Measurements from ENCODE around the gene KIF6. TPM values are rescaled to one million over a fixed set of nuclear protein-coding genes. Genes with fewer than 3 reads are reported as not detected.

The KIF6 gene
- total RNA-seq, 2 experiments from 2014 or later = not detected

DNA sequence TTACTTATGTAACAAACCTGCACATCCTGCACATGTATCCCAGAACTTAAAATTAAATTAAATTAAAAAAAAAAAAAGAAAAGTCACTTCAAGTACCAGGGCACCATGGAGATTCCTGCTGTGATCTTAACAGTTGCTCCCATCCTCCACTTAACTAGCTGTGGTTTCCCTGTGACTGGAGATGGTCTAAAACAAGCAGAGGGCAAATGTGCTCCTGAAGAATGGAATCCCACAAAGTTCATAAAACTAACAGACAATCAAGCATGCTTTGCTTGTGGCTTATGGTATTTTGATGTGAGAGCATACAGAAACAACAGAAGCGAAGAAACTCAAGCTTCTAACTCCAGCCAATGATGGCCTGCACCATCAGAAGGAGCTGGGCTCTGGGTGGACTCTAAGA lies 249.1 kb downstream of the KIF6 start:
- intact Hi-C loops (cut with DNase I, micrococcal nuclease) = no loop called here
- Histone ChIP-seq H3K27me3 (ENCODE audit: control insufficient read depth in 1 of 2, insufficient read depth in 2 of 2, low read length in 2 of 2) (no peaks in the 10 kb centered on the region), H3K4me1 (ENCODE audit: insufficient read depth, low read length) (no peaks in the 10 kb centered on the region), H3K36me3 (ENCODE audit: insufficient read depth, low read length) (no peaks in the 10 kb centered on the region), H3K27ac (ENCODE audit: low read depth in 1 of 2, low read length in 2 of 2) (no peak overlapping the region), H3K4me3 (ENCODE audit: low read length) (no peak overlapping the region), H3K9me3 (ENCODE audit: control insufficient read depth in 1 of 2, insufficient read depth in 1 of 2, low read length in 2 of 2) (no peaks in the 10 kb centered on the region)
- CTCF ChIA-PET = no interaction called here
- Mint-ChIP-seq H3K27me3 (peaks cover 6% of the 10 kb centered on the region), H3K27ac (no peak overlapping the region), H3K36me3 (ENCODE audit: low read depth) (no peaks in the 10 kb centered on the region), H3K9me3 (no peaks in the 10 kb centered on the region), H3K4me1 (ENCODE audit: low read depth) (no peaks in the 10 kb centered on the region), H3K4me3 (no peak overlapping the region)
- DNase-seq (no peak), ATAC-seq (ENCODE audit: poor library complexity) (no peak)
- TF ChIP-seq, protein P1, sequence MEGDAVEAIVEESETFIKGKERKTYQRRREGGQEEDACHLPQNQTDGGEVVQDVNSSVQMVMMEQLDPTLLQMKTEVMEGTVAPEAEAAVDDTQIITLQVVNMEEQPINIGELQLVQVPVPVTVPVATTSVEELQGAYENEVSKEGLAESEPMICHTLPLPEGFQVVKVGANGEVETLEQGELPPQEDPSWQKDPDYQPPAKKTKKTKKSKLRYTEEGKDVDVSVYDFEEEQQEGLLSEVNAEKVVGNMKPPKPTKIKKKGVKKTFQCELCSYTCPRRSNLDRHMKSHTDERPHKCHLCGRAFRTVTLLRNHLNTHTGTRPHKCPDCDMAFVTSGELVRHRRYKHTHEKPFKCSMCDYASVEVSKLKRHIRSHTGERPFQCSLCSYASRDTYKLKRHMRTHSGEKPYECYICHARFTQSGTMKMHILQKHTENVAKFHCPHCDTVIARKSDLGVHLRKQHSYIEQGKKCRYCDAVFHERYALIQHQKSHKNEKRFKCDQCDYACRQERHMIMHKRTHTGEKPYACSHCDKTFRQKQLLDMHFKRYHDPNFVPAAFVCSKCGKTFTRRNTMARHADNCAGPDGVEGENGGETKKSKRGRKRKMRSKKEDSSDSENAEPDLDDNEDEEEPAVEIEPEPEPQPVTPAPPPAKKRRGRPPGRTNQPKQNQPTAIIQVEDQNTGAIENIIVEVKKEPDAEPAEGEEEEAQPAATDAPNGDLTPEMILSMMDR (IDR thresholded peaks at IDR 0.05) = no peak
- POLR2A ChIA-PET = no interaction called here

DNA sequence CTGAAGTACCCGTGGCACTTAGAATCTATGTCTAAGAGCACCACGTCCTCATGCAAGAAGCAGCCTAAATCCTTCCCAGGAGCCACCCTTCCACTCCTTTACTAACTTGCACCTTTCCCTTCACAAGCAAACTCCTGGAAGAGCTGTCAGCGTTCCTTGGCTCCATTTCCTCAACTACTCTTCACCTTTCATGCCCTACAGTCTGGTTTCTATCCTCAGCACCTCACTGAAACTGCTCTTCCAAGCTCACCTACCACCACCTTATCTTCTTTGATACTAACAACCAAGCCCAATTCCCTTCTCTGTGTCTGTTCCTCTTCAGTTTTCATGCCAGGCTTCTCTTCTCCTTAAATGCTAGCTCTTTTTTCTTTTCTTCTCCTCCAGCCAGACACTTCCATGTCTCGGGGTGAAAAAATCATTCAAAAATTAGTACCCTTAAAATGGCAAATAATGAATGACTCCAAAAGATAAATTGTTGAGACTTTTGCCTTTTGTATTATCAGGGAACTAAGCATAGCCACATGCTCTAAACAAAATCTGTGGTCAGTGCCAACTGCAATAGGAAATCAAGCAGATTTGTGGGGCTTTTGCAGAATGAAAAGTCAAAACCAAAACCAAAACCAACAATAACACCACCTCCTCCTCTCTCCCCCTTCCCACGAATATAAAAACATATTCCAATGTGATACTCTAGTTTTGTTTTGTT lies 253.1 kb downstream of the KIF6 start:
- H3K27ac ChIP-seq (ENCODE audit: low read depth in 1 of 2, low read length in 2 of 2) = no peak overlapping the region
- no peaks in the 10 kb centered on the region for H3K36me3 Mint-ChIP-seq (ENCODE audit: low read depth)
- no peaks in the 10 kb centered on the region for H3K36me3 ChIP-seq (ENCODE audit: insufficient read depth, low read length)
- H3K27me3 ChIP-seq (ENCODE audit: control insufficient read depth in 1 of 2, insufficient read depth in 2 of 2, low read length in 2 of 2) = no peaks in the 10 kb centered on the region
- H3K9me3 ChIP-seq (ENCODE audit: control insufficient read depth in 1 of 2, insufficient read depth in 1 of 2, low read length in 2 of 2) = peaks cover 0 to 11% of the 10 kb centered on the region in 2 experiments
- ChIA-PET CTCF (no interaction called here), POLR2A (no interaction called here)
- no peaks in the 10 kb centered on the region for H3K4me1 ChIP-seq (ENCODE audit: insufficient read depth, low read length)
- H3K27me3 Mint-ChIP-seq = no peaks in the 10 kb centered on the region
- no peak overlapping the region for H3K4me3 Mint-ChIP-seq
- peak in 1 of 14 experiments; percentile 4 for DNase-seq
- TF ChIP-seq, protein P1 (IDR thresholded peaks at IDR 0.05) = no peak
- peaks cover 2% of the 10 kb centered on the region for H3K9me3 Mint-ChIP-seq
- H3K27ac Mint-ChIP-seq = no peak overlapping the region
- no peak for ATAC-seq (ENCODE audit: poor library complexity)
- intact Hi-C loops (cut with DNase I, micrococcal nuclease) = no loop called here
- no peaks in the 10 kb centered on the region for H3K4me1 Mint-ChIP-seq (ENCODE audit: low read depth)
- no peak overlapping the region for H3K4me3 ChIP-seq (ENCODE audit: low read length)

DNA sequence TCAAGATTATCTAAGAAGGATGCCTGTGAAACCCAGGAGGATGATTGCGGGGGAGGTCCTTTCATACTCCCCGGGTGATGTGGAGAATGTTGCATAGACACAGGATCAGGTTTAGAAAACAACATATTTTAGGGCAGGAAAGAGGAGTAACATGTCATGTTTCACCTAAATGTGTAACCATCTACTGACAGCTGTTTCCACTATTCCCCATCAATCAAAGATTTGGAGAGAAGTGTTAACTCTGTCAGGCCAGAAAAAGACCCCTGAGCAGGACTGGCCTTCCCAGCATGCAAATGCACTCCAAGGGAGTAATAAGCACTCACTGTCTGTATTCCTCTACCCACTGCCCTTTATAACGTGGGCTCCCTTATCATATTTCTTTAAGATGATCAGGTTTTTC lies 254.7 kb downstream of the KIF6 start:
- Mint-ChIP-seq H3K27me3 (peaks cover 1% of the 10 kb centered on the region), H3K27ac (no peak overlapping the region), H3K4me1 (ENCODE audit: low read depth) (no peaks in the 10 kb centered on the region), H3K9me3 (peaks cover 2% of the 10 kb centered on the region), H3K4me3 (no peak overlapping the region), H3K36me3 (ENCODE audit: low read depth) (no peaks in the 10 kb centered on the region)
- ChIA-PET CTCF (no interaction called here), POLR2A (no interaction called here)
- DNase-seq (no peak), ATAC-seq (ENCODE audit: poor library complexity) (no peak)
- Histone ChIP-seq H3K27me3 (ENCODE audit: control insufficient read depth in 1 of 2, insufficient read depth in 2 of 2, low read length in 2 of 2) (no peaks in the 10 kb centered on the region), H3K27ac (ENCODE audit: low read depth in 1 of 2, low read length in 2 of 2) (no peak overlapping the region), H3K9me3 (ENCODE audit: control insufficient read depth in 1 of 2, insufficient read depth in 1 of 2, low read length in 2 of 2) (peaks cover 0 to 11% of the 10 kb centered on the region in 2 experiments), H3K36me3 (ENCODE audit: insufficient read depth, low read length) (no peaks in the 10 kb centered on the region), H3K4me3 (ENCODE audit: low read length) (no peak overlapping the region), H3K4me1 (ENCODE audit: insufficient read depth, low read length) (no peaks in the 10 kb centered on the region)
- TF ChIP-seq, protein P1 (IDR thresholded peaks at IDR 0.05) = no peak
- intact Hi-C loops (cut with DNase I, micrococcal nuclease) = no loop called here
